Mononuclear cell (primary cell): ENCODE data around the gene TNRC18. TPM values are rescaled to one million over a fixed set of nuclear protein-coding genes. Genes with fewer than 3 reads are reported as not detected.
"Not testable (repeated sequence)": the region's sequence is repeated elsewhere in the genome, so short reads cannot be mapped to it uniquely, and the experiment has no call there.

Experiments used
- H3K27me3 ChIP-seq: 2 replicates; pipeline ENCODE4 v1.6.0; 2011; ENCODE audit warnings: low read length, control low read depth; ENCODE audit not compliant: insufficient read depth
- H3K4me1 ChIP-seq: 2 replicates; pipeline ENCODE4 v1.5.1; 2011; ENCODE audit warnings: mild to moderate bottlenecking, low read length, control low read depth; ENCODE audit not compliant: insufficient read depth
- H3K4me3 ChIP-seq: 2 replicates; pipeline ENCODE4 v1.5.1; 2011; ENCODE audit warnings: mild to moderate bottlenecking, low read length, moderate library complexity
- H3K9me3 ChIP-seq: 2 replicates; pipeline ENCODE4 v1.5.1; 2011; ENCODE audit warnings: low read depth, mild to moderate bottlenecking, control low read depth, low read length
- total RNA-seq: library from RNA; depleted of rRNA; stranded (reverse); fragments of >200 nt; gene quantifications from one replicate; pipeline ENCODE4 v1.2.3, GENCODE V29; 2012

The TNRC18 gene
- total RNA-seq, 1 donor = 42.4 TPM

DNA sequence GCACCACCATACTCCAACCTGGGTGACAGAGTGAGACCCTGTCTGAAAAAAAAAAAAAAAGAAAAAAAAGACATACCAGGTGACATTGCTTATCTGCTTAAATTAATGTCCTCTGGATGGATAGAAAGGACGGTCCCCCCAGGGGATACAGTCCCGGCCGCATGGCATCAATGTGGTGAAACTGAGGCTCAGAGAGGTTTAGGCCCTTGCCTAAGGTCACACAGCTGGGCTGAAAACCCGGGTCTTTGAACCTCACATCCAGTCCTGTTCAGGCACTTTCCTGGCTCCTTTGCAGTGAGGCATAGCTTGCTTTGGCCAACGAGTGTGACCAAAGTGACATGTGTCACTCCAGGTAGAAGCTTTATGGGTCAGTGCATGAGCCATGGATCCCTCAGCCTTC, 136.3 kb downstream of the TNRC18 start:
- not testable (repeated sequence) for H3K4me1 ChIP-seq, H3K9me3 ChIP-seq, H3K4me3 ChIP-seq, H3K27me3 ChIP-seq

DNA sequence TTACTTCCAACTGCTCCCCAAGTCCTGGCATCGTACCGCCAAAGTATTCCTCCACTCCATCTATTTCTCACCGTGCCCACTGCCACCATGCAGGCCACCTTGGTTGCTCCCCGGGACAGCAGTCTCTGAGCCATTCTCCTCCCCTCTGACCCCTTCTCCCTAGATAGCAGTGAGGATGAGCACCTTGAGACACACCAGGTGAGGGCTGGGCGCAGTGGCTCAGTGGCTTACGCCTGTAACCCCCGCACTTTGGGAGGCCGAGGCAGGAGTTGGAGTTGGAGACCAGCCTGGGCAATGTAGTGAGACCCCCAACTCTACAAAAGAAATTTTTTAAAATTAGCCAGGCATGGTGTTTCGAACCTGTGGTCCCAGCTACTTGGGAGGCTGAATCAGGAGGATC, 136.7 kb downstream of the TNRC18 start:
- Histone ChIP-seq H3K4me3 (no peak overlapping the region), H3K9me3 (no peaks in the 10 kb centered on the region), H3K4me1 (no peaks in the 10 kb centered on the region), H3K27me3 (no peaks in the 10 kb centered on the region)

DNA sequence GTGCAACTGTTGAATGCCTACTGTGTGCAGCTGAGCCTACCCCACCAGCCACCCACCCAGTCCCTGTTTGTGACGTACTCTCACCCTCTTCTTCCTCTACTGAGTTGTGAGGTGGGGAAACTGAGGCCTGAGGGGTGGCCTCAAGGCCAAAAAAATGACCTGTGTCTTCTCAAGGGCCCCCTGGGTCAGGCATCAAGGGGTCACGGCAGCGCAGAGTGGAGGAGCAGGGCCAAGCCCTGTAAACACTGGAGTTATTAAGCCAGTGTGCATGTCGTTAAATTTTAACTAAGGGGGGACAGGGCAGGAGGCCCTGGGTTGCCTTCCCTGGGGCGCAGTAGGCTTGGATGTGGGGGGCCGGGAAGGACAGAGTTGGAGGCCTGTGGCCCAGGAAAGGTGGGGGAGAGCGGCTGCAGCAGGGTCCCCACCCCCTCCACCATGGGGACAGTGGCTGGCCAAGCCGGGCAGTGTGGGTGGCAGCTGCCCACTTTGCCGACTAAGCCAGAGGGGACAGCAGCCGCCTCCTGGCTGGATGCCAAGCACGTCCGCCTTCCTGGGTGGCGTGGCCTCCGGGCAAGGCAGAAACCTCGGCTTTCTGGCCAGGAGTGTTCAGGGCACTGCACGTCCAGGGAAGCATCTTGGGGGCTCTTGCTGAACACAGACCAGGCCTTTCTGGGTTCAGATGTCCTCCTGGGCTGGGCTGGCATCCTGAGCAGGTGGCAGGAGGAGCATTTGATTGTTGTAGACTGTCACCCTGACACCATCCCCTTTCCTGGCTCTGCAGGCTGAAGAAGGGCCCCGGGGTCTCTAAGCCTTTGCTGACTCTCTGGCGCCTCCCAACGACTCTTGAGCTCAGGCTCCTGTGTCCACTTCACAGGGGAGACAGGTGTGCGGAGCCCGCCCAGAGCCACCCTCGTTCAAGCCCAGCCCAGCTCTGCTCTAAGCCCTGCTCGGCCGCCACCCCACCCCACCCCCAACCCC, 139.0 kb downstream of the TNRC18 start:
- Histone ChIP-seq H3K9me3 (no peaks in the 10 kb centered on the region), H3K27me3 (no peaks in the 10 kb centered on the region), H3K4me3 (no peak overlapping the region), H3K4me1 (no peaks in the 10 kb centered on the region)

GRCh38 chr7:5283421-5284303, 140.0 kb downstream of the TNRC18 start:
- no peak overlapping the region for H3K4me3 ChIP-seq
- H3K27me3 ChIP-seq = no peaks in the 10 kb centered on the region
- no peaks in the 10 kb centered on the region for H3K4me1 ChIP-seq
- H3K9me3 ChIP-seq = no peaks in the 10 kb centered on the region

DNA sequence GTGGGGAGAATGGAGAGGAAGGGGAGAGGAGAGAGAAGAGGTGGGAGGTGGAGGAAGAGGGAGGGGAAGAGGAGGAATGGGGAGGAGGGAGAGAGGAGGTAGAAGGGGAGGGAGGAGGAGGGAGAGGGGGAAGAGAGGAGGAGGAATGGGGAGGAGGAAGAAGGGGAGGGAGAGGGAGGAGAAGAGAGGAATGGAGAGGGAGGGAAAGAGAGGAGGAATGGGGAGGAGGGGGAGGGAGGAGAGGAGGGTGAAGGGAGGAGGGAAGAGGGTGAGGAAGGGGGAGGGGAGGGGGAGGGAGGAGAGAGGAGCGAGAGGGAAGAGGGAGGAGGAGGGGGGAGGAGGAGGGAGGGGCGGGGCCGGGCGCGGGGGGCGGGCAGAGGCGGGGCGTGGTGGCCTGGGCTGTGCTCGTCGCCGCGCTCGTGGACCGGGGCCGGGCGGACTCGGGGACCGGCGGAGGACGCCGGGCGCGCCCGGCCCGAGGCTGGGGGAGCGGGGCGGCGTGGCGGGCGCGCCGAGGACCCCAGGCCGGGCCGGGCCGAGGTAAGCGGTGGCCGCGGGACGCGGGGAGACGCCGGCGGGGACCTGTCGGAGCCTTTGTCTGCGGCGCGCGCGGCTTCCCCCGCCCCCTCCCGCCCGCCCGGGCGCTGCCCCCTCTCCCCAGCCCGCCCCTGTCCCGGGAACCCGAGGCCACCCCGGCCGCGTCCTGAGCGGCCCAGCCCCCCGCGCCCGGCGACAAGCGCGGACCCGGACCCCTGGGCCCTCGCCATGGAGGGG, 140.9 kb downstream of the TNRC18 start, which contains the start of gene SLC29A4:
Gene SLC29A4, plus strand, starts transcription at position 401 of the 774 bp plus-strand sequence. CDS start 4,874 bp downstream, outside the sequence.
- Histone ChIP-seq H3K9me3 (no peaks in the 10 kb centered on the region), H3K27me3 (no peaks in the 10 kb centered on the region), H3K4me3 (no peak within 1 kb of the TSS), H3K4me1 (no peaks in the 10 kb centered on the region)

DNA sequence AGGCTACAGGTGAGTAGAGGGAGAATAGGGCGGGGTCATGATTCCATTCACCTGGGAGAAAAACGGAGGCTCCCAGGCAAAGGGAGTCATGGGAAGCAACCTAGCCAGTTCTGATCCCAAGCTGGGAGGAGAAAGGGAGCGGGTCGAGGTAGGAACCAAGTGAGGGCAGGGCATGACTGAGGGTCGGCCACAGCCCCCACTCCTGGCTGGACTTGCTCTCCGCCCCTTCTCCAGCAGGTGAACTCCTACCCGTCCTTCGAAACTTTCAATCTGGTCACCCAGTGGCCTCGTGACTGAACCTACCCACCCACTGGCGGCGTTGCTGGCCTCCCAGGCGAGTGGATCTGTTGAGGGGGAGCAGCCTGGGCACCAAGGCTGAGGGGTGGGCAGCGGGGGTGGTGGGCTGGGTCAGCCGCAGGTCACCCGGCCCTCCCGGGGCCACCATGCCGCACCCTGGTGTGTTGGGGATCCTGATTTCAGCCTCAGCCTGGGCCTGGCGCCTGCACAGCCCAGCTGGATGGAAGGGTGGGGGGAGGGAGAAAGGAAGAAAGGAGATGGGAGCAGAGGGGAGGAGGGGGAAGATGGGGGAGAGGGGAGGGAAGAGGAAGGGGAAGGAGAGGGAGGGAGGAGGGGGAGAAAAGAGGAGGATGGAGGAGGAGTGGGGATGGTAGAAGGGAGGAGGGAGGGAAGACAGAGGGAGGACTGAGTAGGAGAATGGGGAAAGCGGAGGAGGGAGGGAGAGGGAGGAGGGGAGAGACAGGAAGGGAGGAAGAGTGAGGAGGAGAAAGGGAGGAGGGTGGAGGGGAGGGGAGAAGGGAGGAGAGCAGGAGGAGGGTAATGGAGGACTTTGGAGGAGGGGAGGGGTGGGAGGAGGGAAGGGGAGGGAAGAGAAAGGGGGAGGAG, 141.8 kb downstream of the TNRC18 start:
- H3K4me1 ChIP-seq, H3K4me3 ChIP-seq, H3K27me3 ChIP-seq, H3K9me3 ChIP-seq: not testable (repeated sequence)

DNA sequence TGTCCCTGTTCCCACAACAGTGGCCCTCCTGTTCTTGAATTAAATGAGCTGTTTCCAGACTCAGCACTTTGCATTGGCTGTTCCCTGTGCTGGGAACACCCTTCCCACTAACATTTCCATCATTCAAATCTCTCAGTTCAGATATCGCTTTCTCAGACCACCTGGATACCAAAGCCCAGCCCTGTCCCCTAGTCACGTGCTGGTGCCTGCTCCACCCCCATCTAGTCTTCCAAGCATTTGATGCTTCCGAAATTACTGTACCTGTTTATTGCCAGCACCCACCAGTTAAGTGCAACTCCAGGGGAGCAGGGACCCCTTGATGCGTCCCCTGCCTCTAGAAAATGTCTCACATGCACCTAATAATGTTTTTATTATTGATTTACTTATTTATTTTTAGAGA, 143.9 kb downstream of the TNRC18 start:
- Histone ChIP-seq H3K27me3 (no peaks in the 10 kb centered on the region), H3K9me3 (no peaks in the 10 kb centered on the region), H3K4me1 (no peaks in the 10 kb centered on the region), H3K4me3 (no peak overlapping the region)

DNA sequence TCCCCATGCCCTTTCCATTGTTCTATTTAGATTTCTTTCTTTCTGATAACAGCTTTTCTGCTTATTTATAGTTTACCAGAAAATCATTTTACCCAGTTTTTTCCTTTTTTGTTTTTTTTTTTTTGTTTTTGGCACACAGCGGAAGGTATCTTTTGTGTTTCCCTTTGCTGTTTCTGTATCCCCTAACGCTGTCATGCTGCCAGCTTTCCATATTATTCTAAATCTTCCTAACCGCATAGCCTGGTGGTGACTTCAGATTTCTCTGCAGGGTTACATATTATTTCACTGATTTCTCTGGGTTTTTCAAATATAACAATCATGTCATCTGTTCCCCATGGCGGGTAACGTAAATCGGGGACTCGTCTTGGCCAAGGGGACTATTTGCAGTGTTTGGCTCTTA, 144.9 kb downstream of the TNRC18 start:
- Histone ChIP-seq H3K4me1 (no peaks in the 10 kb centered on the region), H3K4me3 (no peak overlapping the region), H3K27me3 (no peaks in the 10 kb centered on the region), H3K9me3 (no peaks in the 10 kb centered on the region)

DNA sequence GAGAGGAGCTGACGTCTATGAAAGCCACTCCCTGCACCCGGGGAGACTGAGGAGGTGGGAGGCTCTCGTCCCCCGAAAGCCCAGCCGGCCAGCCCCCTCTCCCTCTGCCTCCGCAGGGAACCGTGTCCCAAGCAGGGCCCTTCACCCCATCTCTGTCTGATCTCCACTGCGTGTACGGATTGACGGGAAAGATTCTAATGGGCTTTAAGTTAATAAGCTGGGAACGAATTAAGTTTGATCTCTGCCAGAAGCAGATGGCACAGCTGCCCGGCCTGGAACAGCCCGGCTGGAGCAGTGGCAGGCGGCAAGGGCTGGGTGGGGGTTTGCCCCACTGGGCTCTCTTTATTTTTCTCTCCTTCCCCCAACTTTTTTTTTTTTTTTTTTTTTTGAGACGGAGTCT, 147.0 kb downstream of the TNRC18 start:
- no peak overlapping the region for H3K4me3 ChIP-seq
- H3K4me1 ChIP-seq = no peaks in the 10 kb centered on the region
- no peaks in the 10 kb centered on the region for H3K9me3 ChIP-seq
- H3K27me3 ChIP-seq = no peaks in the 10 kb centered on the region

DNA sequence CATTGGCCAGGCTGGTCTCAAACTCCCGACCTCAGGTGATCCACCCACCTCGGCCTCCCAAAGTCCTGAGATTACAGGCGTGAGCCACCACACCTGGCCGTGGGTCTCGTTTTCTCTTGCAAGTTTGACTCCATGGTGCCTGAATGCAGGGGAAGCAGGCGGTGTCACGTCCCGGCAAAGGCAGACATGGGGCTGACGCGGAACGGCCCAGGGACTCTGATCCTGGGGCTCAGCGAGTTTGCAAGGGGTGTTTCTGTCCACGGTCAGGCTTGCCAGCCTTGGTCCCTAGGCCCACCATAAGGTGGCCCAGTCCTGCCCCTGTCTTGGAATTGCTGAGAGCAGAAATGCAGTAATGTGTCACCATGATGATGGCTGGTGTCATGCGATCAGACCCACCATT, 147.5 kb downstream of the TNRC18 start:
- H3K27me3 ChIP-seq, H3K9me3 ChIP-seq, H3K4me1 ChIP-seq, H3K4me3 ChIP-seq: not testable (repeated sequence)

DNA sequence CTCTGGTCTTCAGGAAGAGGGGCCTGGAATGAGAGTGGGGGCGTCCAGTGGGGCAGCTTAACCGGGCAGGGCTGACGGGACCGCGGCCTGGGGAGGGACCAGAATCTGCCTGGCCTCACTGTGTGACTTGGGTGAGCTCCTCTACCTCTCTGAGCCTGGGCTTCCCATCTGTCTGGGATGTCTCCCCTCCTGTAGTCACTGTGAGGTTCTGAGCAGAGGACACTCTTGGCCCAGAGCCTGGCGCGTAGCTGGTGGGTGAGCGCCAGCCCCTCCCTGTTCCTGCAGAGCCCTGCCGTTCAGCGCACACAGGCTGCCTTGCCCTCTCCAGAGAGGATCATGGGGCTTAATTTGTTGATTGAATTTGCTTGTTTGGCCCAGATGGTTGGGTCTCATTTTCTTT, 148.1 kb downstream of the TNRC18 start:
- H3K9me3 ChIP-seq, H3K4me3 ChIP-seq, H3K4me1 ChIP-seq, H3K27me3 ChIP-seq: not testable (repeated sequence)

DNA sequence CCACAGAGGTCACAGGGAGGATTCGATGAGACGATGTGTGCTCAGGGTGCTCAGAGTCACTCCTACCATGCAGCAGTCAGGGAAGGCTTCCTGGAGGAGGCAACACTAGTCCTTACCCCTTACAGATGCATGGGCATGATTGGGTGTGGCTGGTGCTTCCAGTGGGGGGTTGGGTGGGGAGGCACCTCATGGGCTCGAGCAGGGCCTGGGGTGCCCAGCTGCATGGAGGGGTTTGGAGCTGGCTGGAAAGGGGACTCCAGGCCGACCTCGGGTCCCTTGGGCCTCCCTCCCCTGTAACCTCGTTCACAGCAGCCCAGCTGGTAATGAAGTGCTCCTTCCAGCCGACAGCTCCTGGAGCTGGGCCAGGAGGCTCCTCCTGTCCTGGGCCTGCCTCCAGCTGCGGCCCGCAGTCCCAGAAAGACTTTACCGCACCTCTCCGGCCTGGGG, 148.6 kb downstream of the TNRC18 start:
- H3K9me3 ChIP-seq, H3K4me3 ChIP-seq, H3K4me1 ChIP-seq, H3K27me3 ChIP-seq: not testable (repeated sequence)

DNA sequence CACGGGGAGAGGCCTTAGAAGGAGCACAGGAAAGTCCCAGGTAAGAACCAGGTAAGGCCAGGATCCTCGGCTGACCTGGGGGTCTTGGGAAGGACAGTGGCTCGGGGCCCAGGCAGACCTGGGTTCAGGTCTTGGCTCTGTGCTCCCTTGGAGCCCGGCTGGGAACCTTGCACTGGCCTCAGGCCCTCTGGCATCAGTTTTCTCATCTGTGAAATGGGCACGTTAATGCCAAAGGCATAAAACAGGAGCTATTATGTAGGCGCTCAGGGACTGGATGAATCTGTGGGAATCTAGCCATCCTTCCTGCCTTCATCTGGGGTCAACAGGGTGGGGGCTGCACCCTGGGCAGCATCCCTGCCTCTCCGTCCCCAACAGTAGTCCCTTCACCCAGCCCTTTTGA, 149.2 kb downstream of the TNRC18 start:
- Histone ChIP-seq H3K4me1 (no peaks in the 10 kb centered on the region), H3K4me3 (no peak overlapping the region), H3K9me3 (no peaks in the 10 kb centered on the region), H3K27me3 (no peaks in the 10 kb centered on the region)

DNA sequence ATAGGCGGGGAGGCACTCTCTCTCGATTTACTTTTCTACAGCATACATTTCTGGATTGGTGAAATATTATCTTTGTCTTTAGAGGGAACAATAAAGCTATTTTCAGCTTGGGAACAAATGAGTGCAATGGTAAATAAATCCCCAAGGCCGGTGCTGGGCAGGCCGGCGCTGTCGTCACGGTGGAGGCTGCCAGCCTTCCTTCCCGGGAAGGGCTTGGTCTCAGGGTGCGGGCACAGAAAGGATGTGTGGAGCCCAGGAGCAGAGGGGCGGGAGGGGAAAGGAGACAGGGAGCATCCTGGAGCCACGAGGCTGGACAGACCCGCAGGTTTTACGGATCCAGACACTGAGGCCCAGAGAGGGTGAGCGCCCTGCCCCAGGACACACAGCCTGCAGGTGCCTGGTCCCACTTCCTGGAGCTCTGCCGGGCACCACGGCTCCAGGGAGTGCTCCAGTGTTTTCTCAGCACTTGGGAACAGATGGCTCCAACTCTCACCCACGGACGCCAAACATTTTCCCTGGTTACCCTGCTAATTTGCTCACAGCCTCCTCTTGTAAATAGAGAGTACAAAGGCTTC, 149.7 kb downstream of the TNRC18 start:
- H3K4me1 ChIP-seq, H3K9me3 ChIP-seq: not testable (repeated sequence)

More for the DNA sequence above, 149.7 kb downstream of the TNRC18 start:
- H3K27me3 ChIP-seq, H3K4me3 ChIP-seq: not testable (repeated sequence)
